ENCODE measurements around the gene IFIT3.

Gene IFIT3

GRCh38 chr10:89362929-89363328 lies 35.1 kb downstream of the IFIT3 start:
- DNase-seq = no peak

DNA sequence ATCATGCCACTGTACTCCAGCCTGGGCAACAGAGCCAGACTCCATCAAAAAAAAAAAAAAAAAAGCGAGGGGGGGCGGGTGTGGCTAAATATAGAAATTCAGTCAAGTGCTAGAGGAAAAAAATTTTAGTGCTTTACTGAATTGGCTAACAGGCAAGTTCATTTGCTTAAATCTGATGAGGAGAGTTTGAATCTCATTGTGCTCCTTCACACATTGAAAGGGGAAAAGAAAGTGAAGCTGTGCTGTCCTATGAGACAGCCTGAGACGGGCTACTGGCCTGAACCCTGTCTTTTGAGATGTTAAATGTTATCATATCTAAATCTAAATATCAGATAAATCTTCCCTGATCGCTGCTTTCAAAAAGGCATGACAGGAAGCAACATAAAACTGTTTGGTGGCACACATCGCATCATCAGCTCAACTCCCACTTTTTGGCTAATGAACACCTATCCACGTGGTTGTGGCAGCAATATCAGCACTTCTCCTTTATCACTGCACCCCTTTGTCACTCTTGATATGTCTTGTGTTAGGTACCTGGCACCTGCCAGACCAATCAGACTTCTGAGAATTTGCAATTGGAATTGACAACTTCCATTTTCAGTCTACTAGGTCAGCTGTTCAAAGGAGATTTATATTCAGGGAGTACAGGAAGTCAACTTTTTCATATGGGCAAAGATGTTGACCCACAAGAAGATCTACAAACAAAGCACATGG lies 36.1 kb downstream of the IFIT3 start:
- DNase-seq = peak; percentile 53 to 76

GRCh38 chr10:89364531-89364930 lies 36.7 kb downstream of the IFIT3 start:
- DNase-seq = peak; percentile 62 to 66

- no peak for DNase-seq
Observed at GRCh38 chr10:89367529-89367928, 39.7 kb downstream of the IFIT3 start.

DNA sequence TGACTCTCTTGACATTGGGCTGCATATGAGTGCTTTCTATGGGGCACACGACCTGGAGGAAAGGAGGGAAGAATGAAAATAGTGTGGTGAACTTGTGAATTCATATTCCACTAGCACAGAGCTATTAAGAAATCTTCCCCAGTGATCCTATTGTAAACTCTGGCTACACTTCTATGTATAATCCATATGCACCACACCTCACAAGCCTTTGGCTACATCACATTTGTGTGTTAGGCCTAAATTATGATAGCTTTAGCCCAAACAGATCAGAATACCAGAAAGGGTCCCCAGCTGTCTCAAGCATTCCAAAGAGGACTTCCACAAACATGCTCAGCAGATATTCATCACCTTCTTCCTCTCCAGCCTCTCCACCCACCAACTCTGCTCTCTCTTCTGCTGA lies 40.3 kb downstream of the IFIT3 start:
- DNase-seq = no peak

GRCh38 chr10:89369156-89370105 lies 41.6 kb downstream of the IFIT3 start:
- peak; percentile 23 to 58 for DNase-seq

GRCh38 chr10:89371079-89371478 lies 43.3 kb downstream of the IFIT3 start:
- no peak for DNase-seq

DNA sequence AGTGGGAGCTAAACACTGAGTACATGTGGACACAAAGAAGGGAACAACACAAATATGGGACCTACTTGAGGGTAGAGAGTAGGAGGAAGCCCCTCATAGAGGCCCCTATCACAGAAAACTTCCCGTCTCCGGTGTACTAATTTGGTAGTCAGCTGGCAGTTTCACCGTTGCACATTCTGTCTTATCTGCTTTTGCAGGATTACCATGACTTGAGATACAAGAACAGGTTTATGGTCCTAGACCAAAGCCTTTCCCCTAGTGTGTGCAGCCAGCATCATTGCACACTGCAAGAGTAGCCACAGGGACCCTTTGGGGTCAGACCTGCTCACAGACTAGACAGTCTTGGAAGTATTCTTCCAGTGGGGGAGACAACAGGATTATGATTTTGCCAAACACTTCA lies 44.2 kb downstream of the IFIT3 start:
- no peak for DNase-seq

- peak; percentile 22 to 32 for DNase-seq
Observed at GRCh38 chr10:89373916-89374711, 46.3 kb downstream of the IFIT3 start.

DNA sequence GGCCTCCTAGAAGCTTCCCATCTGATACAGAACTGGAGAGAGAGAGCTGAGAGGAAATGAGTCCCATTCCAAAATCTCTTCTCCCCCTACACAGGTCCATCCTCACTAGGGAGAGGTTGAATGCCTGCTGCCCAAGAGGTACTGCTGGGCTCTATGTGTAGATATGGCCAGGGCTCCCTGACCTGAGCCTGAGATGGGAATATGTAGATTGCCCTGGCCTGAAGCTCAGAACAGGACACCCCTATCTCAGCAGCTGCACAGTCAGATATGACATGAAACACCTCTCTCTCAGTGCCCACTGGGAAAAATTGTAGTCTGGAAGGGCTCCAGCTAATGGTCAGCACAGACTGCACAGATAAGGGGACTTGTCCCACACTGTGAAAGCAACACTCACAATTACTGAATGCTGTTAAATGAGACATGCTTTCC lies 46.9 kb downstream of the IFIT3 start:
- DNase-seq = no peak

GRCh38 chr10:89377705-89378637 lies 50.2 kb downstream of the IFIT3 start, which contains the start of gene IFIT1B:
TSS of gene IFIT1B (plus strand) at chr10:89378056. CDS start at chr10:89378136, 80 bp downstream.
- DNase-seq = no peak

GRCh38 chr10:89379103-89379502 lies 51.3 kb downstream of the IFIT3 start:
- DNase-seq = no peak

DNA sequence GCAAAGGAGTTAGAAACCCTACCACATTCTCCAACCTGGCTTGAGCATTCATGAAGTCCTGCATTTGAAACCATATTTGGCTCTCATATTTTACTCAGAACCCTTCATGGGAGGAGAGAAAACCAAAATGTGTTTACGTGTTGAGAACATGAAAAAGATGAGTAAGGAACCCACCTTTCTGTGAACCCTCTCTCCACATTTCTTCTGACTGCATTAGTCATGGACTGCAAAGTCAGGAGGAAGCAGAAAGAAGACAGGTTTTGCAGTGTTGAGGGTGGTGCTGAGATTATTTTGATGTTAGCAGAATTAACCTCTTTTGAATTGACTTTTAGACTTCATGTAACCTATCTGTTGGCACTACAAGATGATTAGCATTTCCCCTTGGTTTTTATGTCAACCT lies 55.0 kb downstream of the IFIT3 start:
- DNase-seq = no peak

DNA sequence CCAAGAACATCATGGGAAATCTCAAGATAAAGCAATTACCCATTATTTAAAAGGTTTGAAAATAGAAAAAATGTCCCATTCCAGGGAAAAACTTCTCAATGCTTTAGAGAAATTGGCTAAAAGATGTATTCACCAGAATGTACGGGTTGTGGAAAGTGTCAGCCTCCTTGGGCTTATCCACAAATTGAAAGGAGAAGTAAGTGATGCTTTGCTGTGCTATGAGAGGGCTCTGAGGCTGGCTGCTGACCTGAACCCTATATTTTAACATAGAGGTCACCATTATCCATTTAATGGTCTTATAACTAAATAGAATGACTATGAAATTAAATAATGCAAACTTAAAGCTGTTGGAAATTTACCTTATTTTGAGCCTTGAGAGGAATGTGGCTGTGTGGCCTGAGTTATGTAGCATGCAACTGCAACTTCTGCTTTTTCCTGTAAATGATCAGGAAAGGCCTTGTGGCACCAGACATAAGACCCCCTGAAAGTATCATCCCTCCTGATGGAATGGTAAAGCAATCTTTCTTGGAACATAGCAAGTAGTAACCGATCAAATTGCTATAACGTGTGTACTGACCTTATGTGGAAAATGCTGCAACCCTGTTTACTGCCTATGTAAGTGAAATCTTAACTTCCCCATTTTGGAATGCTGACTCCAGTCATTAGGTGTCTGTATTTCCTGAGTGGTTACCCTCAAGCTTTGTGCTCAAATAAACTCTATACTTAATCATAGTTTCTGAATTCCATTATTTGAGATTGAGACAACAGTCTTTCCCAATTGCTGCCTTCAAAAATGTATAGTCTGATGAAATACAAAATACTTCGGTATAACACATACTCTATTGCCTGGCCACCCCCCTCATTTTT lies 56.9 kb downstream of the IFIT3 start:
- peak; percentile 72 to 77 for DNase-seq

GRCh38 chr10:89388806-89389205 lies 61.0 kb downstream of the IFIT3 start:
- no peak for DNase-seq

- DNase-seq = no peak
Observed at GRCh38 chr10:89389254-89389653, 61.5 kb downstream of the IFIT3 start.
